Stimulated activated CD4-positive, alpha-beta T cell treated with anti-CD3 and anti-CD28 coated beads, Interleukin-2, amount 100 ng/mL, for 4 hours (primary cell): ENCODE results near the gene ZNF132.
"Not testable (repeated sequence)": the region's sequence is repeated elsewhere in the genome, so short reads cannot be mapped to it uniquely, and the experiment has no call there.

Experiments used
- DNase-seq: peaks from one replicate; pipeline ENCODE4 v3.0.0-alpha.2; 2020; ENCODE audit warnings: low read depth

ZNF132 gene

DNA sequence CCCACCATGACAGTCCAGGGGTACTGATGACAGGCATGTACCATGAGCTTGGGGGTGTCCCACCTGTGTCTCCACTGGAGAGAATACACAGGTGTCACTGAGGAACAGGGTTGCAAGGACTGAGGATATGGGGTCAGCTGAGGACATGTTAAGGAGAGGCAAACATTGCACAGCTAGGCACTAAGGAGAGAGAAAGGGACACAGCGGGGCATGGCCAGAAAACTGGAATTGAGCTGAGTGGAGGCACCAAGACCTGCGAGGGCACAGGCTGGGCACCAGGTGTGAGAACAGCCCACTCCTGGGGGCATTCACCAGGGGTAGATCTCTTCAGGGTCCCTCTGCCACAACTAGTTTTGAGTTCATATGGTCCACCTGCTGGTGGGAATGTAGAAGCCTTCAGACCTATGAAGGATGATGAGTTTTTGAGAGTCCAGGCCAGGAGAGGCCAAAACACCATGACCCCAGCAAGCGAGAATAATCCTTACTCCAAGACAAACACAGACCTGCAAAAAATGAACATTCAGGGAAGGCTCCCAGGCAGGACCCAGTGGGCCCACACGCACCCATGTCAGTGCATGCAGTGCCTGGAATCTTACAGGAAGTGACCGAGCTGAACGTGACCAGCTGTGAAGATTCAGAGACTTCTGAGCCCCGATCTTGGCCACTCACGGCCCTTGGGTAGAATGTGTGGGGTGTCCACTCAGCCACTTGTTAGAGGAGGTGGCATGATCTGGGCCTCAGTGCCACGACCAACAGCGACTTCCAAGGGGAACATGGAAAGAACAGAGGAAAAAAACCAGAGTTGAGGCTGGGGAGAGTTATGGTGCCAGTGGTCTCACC is 32.9 kb downstream of the ZNF132 start:
- no peak for DNase-seq

DNA sequence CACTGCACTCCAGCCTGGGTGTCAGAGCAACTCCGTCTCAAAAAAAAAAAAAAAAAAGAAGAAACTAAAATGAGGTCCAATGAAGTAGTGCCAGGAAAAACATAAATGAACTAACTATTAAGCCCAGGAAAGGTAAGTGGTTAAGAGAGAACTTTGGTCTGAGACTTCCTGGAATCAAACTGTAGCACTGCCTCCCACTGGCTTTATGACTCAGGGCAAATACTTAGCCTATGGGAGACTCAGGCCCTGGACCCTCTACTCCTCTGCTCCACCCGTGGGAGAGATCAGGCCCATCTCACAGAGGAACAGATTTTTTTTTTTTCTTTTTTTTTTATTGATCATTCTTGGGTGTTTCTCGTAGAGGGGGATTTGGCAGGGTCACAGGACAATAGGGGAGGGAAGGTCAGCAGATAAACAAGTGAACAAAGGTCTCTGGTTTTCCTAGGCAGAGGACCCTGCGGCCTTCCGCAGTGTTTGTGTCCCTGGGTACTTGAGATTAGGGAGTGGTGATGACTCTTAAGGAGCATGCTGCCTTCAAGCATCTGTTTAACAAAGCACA is 36.0 kb downstream of the ZNF132 start:
- not testable (repeated sequence) for DNase-seq

DNA sequence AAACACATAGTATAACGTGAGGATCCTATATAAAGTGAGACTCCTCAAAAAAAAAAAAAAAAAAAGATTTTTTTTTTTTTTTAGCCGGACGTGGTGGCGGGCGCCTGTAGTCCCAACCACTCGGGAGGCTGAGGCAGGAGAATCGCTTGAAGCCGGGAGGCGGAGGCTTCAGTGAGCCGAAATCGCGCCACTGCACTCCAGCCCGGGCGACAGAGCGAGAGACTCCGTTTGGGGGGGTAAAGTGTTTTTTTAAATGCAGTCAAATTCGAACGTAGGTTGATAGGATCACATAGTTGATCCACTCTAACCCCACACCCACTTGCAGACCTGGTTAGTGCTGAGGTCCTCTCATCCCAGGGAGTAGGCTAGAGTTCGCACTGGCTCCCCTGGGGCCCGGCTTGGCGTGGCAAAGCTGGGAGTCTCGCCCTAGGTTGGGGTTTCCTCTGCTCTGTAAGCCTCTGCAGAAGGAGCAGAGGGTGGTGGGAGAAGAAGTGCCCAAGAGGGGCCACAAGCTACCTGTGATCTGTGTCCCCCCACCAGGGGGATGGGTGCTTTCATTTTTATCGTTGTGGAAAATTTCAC is 38.0 kb downstream of the ZNF132 start:
- no peak for DNase-seq

DNA sequence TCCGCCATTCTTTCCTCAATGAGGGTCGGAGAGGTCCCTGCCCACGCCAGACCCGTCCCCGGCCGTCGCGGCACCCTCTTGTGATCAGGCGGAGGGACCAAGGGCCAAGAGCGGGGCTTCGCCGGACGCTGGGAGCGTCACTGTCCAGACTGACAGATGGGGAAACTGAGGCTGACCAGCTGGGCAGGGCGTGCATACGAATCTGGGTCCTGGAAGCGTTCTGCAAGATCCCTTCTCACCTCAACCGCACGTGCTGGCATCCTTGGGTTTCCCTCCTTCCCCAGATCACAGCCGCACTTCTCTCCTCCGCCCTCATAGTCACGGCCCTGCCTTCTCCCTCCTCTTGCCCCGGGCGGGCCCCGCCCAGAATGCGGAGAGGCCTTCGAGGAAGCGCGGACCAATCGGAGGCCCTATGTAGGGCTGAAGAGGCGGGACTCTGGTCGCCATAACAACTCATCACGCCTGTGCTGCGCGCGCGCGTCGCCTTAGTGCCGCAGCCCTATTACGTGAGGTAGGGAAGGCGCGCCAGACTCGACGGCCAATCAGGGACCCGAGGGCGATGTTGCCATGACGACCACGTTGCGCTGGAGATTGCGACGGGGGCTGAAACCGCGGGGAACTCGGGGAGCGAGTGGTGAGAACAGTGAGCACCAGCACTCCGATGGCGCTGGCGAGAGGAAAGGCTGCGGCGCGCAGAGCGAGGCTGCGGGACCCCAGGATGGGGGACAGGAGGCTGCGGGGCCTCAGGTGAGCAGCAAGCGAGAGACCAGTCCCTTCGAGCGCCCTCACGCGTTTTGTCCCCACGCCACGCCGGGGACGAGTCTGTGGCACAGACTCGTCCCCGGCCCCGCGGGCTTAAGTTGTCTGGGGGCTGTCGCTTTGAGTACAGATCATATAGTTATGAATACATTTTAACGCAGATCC is 38.8 kb downstream of the ZNF132 start:
- DNase-seq: peak; percentile 99

DNA sequence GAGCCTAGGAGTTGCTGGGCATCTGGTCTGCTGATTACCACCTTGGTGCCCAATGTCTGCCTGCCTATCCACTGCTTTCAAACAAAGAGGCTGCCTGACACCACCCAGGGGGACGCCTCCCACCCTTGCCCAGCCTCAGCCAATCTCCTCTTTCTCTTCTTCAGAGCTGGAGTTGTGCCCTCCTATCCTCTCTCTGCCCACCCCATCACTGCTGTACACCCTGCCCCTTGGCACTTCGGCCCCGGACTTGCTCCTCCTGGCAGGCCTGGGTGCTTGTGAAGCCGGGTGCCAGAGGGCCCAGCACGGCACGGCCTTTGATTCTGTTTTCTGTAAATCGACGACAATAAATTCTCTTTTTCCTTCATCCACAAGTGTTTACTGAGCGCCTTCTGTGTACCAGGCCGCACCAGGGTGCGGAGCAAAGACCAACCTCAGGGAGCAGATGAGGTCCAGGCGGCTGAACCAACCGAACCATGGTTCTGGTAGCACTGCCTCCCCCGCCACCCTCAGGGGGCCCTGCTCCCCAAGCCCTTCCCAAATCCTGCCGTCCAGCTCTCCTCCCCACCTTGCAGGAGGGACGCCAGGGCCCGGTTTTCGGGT is 39.5 kb downstream of the ZNF132 start:
- no peak for DNase-seq

DNA sequence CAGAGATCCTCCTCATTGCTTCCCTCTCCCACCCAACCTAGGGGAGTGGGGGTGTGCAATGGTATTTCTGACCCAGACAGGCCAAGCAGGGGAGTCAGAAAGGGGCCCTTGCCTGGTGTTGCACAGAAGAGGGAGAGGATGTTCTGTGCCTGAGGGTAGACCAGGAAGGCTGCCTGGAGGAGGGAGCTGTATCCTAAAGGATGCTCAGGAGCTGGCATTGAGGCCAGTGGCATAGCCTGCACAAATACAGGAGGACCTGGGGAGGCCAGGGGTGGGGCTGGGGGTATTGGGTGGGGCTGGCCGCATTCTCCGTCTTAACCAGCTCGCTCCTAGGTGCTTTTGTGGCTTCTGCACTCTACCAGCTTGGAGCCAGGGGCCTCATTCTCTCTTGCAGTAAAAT is 40.0 kb downstream of the ZNF132 start:
- no peak for DNase-seq

DNA sequence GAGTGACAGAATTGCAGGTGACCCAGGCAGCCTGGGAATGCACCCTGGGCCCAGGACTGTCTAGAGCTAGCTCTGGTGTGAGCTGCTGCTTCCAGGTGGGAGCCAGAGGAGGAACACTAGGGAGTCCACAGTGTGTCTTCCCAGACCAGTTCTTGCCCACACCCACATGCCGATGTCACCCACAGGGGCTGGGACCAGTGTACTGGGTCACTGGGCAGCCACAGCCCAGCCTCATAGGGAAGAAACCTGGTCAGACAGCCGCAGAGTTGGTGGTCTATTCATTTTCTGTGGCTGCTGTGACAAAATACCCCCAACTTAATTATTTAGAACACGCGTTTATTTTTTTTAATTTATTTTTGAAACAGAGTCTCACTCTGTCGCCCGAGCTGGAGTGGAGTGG is 41.4 kb downstream of the ZNF132 start:
- no peak for DNase-seq

DNA sequence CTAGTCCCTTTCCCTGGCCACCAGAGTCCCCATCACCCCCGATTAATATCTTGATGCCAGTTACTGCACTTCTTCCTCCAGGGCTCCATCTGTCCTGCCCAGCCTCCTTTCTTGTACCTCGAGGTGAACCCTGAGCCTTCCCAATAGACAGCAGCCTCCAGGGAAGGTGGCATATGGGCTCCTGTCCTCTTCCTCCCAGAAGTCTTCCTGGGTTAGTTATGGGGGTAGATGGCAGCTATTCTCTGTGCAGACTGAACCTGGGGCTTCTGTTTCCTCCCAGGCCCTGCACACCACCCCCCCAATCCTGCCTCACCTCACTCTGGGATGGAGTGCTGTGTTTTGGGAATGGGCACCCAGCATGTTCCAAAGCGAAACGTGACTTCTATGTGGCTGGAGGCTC is 41.9 kb downstream of the ZNF132 start:
- no peak for DNase-seq

DNA sequence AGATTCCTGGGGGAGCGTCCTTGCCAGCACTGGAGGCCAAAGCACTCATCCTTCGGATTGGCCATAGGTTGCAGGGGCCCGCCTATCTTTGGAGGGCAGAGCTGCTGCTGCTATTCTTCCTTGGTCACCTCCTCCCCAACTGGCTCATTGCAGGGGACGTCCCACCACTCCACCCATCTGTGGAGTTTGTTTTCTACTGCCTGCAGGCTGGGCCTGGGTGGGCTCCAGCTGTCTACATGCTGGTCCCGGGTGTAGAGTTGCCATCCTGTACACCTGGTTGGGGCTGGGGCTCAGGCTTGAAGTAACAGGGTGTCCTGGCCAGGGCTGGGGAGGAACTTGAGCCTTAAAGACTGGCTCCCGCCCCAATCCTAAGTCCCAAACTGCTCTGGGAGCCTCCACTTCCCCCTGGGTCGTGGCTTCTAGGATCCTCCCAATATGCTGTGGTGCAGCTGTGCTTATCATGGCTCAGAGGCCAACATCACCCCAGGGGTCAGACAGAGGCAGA is 42.4 kb downstream of the ZNF132 start:
- no peak for DNase-seq

DNA sequence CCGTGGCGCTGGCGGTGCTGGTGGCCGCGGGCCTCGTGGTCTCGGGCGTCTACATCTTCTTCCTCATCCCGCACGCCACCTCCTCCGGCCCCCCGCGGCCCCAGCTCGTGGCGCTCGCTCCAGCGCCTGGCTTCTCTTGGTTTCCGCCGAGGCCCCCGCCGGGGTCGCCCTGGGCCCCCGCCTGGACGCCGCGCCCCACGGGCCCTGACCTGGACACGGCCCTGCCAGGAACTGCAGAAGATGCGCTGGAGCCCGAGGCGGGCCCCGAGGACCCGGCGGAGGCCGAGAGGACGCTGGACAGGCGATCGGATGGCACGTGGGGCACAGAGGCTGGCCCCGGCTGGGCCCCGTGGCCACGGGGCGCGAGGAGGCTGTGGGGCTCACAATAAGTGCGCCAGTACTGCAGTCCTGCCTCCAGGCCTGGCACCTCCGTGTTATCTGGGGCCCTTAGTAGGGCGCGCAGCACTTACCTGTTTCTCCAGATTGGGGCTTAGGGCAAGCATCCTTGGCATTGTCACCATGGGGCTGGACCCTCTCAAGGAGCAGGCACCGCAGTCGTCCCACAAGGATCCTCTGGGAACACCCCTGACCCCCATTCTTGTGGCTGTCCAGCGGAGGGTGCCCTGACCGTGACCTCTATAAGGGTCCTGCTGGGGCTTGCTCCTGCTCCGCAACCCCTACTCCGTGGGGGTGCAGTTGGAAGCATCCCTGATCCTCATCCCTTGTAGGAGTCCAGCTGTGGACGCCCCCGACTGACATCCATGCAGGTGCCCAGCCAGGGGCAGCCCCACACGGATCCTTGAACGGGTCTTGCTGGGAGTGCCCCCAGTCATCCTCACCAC is 43.0 kb downstream of the ZNF132 start:
- no peak for DNase-seq

DNA sequence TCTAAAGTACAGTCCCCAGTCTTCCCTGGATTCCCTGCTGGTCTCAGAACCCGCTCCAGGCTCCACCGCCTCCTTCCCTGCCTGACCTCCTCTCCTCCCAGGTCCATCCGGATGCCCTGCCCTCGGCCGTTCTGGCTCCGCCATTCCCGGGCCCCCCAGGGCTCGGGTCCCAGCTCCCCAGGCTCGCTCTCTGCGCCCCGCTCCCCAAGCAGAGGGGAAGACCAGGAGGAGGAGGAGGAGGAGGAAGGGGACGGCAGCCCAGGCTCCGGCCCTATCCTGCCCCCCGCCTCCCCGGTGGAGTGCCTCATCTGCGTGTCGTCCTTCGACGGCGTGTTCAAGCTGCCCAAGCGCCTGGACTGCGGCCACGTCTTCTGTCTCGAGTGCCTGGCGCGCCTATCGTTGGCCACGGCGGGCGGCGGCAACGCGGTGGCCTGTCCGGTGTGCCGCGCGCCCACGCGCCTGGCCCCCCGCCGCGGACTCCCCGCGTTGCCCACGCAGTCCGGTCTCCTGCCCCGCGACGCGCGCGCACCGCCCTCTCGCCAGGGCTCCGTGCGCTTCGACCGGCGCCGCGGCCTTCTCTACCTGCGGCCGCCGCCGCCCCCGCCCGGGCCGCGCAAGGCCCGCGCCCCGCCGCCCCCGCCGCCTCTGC is 43.9 kb downstream of the ZNF132 start:
- DNase-seq: no peak

DNA sequence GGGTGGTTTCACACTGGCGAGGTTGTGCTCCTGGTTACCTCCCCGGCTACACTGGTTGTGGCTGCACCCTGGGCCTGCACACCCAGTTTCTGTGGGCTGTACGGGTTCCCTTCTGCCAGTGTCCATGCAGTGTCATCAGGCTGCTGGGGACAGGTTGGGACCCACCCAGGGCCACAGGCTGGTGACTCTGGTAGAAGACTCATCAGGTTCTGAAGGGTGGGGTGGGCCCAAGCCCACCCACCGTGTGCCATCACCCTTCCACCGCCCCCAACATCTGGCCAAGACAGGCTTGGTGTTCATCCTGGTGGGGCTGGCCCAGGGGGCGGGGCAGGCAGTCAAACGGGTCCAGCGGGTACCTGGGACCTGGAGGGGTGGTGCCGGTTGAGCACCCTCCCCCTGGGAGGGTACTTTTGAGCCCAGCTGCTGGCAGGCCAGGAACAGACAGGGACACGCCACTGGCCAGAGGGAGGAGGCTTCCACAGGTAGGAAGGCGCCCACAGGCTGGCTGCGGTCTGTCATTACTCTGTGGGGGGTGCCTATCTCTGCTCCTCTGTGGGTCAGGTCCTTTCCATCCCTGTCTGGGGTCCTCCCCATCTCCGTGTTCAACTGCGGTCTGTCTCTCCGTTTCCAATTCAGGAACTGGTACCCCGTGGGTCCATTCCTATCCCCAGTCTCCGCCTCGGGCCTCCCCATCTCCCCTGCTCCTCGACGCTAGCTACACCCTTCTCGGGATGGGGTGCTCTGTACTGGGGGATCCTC is 44.6 kb downstream of the ZNF132 start, which contains the start of gene RNF225:
Gene RNF225 (plus strand): TSS at position 437 of the 759 bp plus-strand sequence. CDS start 434 bp downstream, outside the sequence.
- no peak for DNase-seq

DNA sequence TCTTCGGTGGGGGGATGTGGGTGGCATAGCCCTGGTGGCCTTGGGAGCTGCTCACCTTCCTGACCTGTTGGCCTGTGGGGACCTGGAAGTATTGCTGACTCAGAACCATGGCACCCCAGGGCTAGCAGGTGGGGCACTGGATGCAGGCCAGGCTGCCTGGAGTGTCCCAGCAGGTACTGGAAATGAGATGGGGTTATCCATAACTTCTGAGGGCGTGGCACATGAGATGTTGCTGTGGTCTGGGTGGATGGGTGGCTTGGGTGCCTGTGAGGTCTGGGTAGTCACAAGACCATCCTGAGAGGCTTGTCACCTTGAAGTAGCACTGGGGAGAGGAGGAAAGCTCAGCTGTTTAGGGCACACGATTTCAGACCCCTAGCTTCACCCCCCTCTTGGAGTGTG is 45.1 kb downstream of the ZNF132 start:
- no peak for DNase-seq

DNA sequence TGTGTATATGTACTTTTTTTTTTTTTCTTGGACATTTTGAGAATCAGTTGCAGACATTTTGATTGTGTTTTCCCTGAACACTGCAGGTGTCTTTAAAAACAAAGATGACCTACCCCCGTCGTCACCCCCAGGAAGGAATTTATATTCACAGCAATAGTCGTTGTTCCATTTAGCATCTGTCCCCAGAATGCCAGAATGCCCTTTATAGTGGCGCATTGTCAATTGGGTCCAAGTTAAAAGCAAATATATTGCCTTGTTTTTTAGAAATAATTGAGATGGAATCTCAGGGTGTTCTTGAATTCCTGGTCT is 46.3 kb downstream of the ZNF132 start:
- DNase-seq: no peak

DNA sequence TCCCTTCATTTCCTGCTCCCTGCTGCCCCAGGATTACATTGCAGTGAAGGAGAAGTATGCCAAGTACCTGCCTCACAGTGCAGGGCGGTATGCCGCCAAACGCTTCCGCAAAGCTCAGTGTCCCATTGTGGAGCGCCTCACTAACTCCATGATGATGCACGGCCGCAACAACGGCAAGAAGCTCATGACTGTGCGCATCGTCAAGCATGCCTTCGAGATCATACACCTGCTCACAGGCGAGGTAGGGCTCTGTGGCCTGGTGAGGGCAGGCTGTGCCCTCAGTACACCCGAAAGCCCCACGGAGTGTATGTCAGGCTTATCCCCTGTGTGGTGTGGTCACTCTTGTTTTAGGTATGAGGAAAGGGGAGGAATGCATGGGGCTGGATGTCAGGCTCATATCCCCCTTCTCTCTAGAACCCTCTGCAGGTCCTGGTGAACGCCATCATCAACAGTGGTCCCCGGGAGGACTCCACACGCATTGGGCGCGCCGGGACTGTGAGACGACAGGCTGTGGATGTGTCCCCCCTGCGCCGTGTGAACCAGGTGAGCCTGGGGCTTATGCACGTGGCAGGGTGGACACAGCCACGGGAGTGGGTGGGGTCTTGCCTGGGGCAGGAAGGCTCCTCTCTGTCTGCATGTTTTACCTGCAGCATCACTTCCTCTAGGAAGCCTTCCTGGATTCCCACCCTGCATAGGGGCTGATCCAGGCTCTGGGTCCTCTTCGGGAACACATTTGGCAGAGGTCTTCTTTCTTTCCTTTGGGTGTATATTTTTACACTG is 46.8 kb downstream of the ZNF132 start:
- DNase-seq: no peak

DNA sequence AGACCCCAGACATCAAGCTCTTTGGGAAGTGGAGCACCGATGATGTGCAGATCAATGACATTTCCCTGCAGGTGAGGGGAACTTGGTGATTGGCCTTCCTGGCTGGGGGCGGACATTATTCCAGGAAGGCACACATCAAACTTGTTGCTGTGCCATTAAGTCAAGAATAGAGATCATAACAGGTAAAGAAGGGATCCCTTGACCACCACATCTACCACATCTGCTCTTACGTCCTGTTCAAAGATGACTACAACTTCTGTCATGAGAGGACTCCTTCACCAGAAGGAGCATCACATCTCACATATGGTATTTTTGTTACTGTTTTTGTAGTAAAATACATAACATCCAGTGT is 51.8 kb downstream of the ZNF132 start:
- no peak for DNase-seq

DNA sequence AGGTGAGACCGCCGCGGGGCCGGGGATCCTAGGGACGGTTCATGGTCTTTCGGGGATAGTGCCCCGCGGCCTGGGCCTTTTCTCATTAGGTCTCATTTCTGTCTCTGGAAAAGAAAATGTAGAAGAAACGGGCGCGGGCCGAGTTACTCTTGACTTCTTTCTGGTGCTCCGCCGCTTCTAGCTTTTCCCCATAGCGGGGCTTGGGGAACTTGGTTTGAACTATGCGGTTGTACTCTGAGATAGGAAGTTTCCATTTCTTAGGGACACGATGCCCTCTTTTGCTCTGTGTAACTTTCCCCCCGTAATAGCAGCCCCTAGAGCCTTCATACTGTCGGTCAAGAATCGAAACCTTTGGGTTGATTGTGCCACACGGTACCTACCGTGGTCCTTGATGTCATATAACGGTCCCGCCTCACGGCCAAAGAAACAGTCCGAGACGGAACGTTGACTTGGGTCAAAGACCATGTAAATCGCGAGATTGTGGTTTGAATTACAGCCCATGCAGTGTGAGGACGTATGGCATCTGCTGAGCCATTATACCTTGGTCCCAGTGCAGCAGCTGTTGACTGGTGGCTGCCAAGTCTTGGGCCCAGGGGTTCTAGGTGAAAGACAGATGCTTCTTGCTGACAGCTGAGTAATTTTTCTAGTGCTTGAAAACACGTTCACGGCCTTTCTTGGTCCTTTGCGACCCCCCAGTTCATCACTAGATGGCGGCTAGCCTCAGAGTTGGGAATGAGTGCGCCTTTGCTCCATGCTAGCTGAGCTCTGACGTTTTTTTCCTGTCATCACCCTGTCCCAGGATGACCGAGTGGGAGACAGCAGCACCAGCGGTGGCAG is 52.4 kb downstream of the ZNF132 start:
- no peak for DNase-seq
